Occipital lobe (tissue), 2 donors: Measurements from ENCODE around the gene HAUS3. TPM values are rescaled to one million over a fixed set of nuclear protein-coding genes. Genes with fewer than 3 reads are reported as not detected.
"Not testable (repeated sequence)": the region's sequence is repeated elsewhere in the genome, so short reads cannot be mapped to it uniquely, and the experiment has no call there.

Source experiments
- DNase-seq: peaks from one replicate; lab custom pipeline; 2025; lab: John Stamatoyannopoulos, UW
- total RNA-seq: library from RNA; depleted of rRNA; stranded (reverse); fragments of >200 nt; gene quantifications from one replicate; pipeline ENCODE4 v1.2.3, GENCODE V29; 2014

The HAUS3 gene
- total RNA-seq, 1 donor from 2014 or later, result 37.4 TPM

- DNase-seq, result no peak
Measured at GRCh38 chr4:2231082-2231481, 10.8 kb downstream of the HAUS3 start.

GRCh38 chr4:2226261-2226660, 15.7 kb downstream of the HAUS3 start:
- no peak for DNase-seq

GRCh38 chr4:2222838-2223237, 19.1 kb downstream of the HAUS3 start:
- DNase-seq, result no peak

DNA sequence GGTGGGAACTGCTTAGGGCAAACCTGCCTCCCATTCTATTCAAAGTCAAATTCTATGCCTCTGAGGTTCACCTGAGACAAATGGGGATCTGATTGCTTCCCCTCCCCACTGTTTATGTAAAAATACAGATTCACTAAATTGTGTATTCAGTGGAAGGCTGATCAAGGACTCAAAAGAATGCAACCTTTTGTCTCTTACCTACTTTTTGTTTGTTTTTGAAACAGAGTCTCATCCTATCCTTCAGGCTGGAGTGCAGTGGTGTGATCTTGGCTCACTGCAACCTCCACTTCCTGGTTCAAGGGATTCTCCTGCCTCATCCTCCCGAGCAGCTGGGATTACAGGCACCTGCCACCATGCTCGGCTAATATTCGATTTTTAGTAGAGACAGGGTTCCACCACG, 20.5 kb downstream of the HAUS3 start:
- not testable (repeated sequence) for DNase-seq

DNA sequence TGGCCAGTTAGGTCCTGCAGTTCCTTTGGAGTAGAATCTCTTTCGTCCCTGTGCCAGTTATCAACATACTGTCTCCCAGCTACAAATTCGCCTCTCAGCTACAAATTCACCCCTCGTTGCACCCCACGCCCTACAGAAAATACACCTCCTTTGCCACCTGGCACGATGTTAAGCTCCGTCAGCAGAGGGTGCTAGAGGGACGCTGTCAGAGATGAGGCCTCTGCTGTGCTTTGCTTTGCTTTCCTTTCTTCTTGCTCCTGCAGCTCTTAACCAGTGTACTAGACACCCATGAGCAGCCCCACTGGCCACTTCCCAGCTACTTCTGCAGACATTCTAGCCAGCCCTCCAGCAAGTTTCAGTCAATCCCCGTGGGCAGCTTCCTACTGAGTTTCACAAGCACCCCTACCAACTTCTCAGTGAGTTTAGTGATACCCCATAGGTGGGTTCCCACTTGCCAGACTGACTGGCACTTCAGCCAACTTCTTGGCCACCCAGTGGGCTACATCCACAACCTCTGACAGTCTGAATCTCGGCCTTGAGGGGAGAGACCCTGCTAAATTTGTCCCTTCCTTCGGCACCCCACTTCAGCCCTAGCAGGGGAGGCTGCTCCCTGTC, 21.8 kb downstream of the HAUS3 start:
- DNase-seq, result peak; percentile 50

DNA sequence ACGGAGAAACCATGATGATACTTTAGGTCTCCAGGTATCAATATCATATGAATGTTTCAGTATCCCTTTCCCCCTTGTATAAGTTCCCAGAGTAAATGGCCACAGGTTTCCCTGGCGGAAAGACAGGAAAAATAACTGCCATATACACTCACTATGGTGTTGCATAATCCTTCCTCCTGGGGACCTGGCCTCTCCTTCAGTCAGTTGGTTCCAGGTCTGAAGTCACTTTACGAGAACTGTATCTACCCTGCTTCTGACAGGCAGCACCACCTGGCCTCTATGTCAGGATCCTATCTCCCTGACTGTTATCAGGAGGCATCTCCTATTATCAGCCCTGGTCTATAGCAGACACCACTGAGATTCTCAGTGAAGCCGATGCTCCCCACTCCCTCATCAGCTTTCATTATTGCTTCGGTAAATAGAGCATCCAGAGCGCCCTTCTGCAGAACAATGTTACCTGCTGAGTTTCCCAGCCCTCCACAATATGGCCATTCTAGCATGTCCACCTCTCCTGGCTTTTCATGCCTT, 22.6 kb downstream of the HAUS3 start:
- no peak for DNase-seq

DNA sequence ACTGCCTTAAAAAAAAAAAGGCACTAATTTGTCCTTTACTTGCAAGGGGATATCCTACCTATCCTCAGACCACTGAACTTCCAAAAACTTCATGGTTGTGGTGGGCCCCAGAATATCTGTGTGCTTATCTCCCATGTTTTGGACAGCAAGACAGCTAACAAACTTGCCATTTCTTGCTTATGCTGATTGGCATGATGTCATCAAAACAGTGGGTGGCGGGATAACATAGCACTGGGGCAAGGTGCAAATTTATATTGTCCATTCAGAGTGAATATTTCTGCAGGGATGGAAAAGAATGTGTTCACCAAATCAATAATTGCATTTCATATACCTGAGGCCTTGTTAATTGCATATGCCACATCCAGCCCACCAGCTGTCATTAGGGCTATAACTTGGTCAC, 23.5 kb downstream of the HAUS3 start:
- DNase-seq, result no peak

DNA sequence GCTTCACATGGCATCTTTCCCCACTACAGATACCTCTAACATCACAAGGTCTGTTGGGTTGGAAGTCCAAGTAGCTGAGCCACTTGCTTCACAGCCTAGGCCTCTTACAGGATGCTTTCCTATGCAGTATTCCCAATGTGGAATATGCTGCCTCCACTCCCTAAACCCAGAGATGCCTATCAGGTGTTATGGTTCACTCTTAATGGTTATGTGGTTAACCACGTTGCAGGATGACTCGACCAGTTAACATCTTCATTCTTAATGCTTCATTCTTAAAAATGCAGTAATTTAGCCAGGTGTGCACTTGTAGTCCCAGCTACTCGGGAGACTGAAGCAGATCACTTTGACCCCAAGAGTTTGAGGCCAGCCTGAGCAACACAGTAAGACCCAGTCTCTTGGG, 24.2 kb downstream of the HAUS3 start:
- DNase-seq, result no peak

DNA sequence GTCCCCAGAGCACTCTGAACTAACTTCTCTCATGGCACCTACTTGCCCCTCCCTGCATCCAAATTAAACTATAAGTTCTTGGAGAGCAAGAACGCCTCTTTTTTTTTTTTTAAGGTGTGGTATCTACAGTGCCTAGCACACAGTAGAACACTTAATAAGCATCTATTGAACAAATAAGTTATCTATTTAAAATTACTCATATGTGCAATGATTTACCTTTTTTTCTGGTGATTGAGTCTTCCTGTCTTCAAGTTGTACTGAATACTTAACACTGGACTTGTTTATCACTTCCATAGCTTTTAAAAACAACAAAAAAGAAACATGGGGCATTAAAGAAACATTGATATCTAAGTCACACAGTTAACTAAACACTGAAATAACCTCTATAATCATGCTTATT, 29.1 kb downstream of the HAUS3 start:
- DNase-seq, result no peak

GRCh38 chr4:2202789-2203188, 39.1 kb downstream of the HAUS3 start:
- not testable (repeated sequence) for DNase-seq

DNA sequence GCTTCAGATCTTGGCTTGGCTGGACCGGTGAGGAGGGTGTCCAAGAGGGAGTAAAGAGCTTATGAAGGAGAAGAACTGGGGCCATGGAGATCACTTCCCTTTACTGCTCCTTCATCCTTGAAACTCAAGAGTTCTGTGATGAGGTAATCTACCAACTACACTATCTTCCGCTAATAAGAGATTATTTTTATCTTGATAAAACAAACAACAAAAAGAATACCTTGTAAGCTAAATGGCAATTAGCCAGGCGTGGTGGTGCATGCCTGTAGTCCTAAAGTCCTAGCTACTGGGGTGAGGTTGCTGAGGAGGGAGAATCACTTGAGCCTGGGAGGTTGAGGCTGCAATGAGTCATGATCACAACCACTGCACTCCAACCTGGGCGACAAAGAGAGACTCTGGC, 47.4 kb downstream of the HAUS3 start:
- no peak for DNase-seq

- DNase-seq, result no peak
Measured at GRCh38 chr4:2193326-2193725, 48.6 kb downstream of the HAUS3 start.

DNA sequence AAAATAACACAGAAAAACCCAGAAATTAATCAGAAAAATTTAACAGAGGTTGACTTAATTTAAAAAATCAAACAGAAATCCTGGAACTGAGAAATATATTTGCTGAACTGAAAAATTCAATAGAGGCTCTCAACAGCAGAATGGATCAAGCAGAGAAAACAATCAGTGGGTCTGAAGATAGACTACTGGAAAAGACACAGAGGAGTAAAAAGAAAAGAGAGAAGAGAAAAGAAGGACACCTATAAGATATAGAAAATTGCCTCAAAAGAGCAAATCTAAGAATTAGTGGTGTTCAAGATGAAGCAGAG, 55.1 kb downstream of the HAUS3 start:
- DNase-seq, result no peak

- no peak for DNase-seq
Measured at GRCh38 chr4:2186133-2186864, 55.6 kb downstream of the HAUS3 start.

DNA sequence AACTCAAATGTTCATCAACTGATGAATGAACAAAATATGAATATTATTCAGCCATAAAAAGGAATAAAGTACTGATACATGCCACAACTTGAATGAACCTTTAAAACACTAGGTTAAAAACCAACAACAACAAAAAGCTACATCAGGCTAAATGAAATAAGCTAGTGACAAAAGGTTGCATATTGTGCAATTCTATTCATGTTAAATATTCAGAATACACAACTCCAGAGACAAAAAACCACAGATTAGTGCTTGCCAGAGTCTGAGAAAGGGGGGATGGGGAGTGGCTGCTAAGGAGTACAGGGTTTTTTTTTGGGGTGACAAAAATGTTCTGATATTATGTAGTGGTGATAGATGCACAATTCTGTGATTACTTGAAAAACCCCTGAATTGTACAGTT, 58.5 kb downstream of the HAUS3 start:
- DNase-seq, result no peak

DNA sequence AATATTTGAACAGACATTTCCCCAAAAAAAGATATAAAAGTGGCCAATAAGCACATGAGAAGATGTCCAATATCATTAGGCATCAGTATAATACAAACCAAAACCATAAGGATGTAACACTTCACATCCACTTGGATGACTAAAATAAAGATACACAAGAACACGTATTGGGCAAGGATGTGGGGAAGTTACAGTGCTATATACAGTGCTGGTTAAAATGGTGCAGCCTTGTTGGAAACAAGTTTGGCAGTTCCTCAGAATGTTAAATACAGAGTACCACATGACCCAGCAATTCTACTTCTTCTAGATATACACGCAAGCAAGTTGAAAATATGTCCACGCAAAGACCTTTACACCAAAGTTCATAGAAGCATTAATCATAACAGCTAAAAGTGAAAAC, 58.9 kb downstream of the HAUS3 start:
- no peak for DNase-seq

DNA sequence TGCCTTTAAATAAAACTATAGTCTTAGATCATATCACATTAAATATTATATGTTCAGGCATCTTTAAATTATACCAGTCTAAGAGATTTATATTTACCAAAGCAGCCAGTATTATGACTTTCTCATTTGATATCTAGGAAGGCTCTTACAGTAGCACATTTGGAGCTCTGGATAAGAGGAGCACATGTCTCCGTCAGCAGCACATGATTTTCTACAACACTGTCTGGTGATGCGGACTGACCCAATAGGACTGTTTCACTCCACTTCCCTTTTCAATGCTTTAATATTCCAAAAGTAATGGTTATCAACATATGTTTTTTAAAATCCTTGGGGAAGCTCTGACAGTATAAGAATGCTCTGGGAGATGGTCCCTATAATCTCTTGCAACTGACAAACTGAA, 61.5 kb downstream of the HAUS3 start:
- DNase-seq, result no peak

DNA sequence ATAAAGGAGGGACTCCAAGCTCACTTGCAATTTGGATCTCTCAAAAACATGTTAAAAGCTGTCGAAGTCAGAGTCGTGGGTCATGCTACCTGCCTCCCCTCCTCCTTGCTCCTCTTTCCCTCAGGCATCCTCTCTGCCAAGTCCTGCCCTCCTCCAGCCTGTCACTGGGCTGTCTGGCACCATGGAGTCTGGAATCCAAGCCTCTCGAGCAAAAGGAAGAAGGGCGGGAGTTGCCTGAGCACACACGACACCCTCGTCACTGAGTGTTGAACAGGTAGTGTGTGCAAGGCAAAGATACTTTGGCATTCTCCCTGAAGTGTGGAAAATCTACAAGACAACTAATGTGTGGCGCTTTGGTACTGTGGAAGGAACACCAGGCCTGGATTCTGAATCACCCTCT, 62.2 kb downstream of the HAUS3 start:
- DNase-seq, result no peak

DNA sequence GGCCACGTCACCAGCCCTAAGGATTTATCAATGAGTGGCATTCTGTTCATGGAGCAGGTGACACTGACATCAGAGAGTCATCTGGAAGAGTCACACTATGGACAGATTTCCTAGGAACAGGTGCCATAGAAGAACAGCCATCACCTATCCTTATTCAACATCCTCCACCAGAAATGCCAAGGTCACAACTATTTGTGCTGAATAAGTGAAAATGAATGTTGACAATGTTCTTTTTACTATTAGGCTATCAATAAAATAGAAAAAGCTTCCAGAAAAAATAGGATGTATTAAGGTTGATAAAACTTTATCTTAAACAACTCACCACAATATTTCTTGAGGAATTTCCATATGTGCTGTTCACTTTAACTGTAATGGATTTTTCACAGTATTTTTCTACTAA, 62.9 kb downstream of the HAUS3 start:
- no peak for DNase-seq
